ENCODE measurements around the gene MRPL24.
A peak's percentile ranks its signal among the peaks of the same experiment; 100 is the strongest.

MRPL24 gene

DNA sequence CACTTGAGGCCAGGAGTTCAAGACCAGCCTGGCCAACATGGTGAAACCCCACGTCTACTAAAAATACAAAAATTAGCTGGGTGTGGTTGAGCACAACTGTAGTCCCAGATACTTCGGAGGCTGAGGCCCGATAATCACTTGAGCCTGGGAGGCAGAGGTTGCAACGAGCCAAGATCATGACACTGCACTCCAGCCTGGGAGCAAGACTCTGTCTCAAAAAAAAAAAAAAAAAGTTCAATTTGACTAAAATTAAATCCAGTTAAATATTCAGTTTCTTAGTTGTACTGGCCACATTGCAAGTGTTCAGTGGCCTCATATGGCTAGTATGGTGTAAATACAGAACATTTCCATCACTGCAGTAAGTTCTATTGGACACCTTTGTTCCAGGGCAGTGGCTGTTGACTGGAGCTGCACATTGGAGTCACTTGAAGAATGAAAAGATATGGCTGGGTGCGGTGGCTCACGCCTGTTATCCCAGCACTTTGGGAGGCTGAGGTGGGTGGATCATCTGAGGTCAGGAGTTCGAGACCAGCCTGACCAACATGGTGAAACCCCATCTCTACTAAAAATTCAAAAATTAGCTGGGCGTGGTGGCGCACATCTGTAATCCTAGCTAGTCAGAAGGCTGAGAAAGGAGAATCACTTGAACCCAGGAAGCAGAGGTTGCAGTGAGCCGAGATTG lies 16.8 kb upstream of the MRPL24 start:
- peak; percentile 92 for DNase-seq

DNA sequence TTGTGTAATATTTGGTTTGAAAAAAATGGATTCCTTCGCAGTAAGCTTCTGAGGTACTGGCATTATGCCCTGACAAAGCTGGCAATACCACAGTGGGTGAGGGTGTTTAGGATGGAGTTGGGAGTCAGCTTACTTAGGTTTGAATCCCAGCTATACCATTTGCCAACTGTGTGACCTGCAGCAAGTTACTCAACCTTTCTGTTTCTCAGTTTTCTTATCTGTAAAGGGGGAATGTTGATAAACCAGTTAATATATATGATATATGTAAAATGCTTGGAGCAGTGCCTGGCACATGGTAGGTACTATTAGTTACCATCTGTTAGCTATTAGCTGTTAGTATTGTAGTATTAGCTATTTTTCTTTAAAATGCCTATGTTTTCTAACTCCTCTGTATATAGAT lies 15.5 kb upstream of the MRPL24 start:
- peak; percentile 46 for DNase-seq

DNA sequence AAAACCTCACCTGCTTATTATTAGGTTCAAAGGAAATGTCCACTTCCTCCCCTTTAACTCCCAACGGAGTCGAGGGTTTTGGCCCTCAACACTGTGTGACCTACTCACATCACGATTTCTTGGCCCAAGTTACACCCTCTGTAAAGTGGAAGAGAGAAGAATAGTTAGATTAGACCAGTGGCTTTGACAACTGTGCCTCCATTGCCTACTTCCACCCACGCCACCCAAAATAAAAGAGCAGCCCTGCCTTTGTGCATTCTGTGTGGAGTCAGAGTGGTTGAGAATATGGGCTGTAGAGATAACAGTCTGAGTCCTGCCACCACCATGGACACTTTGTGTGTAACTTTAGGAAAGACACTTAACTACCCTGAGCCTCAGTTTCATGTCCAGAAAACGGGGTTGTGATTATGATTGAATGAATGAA lies 14.7 kb upstream of the MRPL24 start:
- peak; percentile 85 for DNase-seq

DNA sequence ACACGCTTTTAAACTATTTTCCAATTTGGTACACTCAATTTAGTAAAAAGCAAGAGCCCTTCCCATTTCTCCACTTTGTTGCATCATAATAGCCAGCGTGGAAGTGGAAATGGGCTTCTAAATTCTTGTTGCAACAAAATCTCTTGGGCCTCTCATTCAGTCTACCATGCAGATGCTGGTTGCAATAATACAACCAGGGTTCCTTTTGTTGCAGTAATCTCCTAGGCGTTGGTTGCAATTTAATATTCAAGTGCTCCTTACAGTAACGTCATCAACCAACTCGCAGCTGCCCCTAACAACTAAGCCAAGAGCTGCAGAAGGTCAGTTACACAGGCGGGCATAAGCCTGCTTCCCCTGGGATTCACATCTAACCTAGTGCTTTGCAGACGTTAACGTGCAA lies 13.3 kb upstream of the MRPL24 start:
- DNase-seq, result no peak

DNA sequence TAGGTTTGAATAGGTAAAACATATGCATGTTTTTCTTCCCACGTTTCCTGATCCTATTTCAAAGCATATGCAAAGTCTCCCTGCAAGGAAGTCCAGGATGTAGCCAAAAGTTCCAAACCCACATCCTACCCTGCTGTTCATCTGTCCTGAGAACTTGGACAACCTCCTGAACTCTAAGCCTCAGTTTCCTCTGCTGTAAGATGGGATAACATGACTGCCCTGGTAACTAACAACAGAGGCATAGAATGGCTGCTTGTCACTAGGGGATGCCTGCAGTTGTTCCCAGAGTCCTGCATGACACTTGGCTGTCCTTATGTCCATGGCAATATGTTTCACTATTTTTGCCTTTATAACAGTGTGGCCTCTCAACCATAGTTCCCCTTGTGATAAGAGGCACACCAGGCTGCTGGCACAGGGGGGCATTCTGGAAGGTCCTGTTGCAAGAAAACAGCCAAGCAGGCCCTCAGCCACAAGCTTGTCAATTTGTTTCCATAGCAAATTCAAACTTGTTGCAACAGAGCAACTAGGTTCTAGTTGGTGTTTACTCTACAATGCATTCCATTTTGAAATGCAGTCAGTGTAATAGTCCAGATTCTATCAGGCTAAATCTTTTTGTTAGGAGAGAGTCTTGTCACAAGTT lies 12.1 kb upstream of the MRPL24 start:
- DNase-seq, result peak; percentile 44

DNA sequence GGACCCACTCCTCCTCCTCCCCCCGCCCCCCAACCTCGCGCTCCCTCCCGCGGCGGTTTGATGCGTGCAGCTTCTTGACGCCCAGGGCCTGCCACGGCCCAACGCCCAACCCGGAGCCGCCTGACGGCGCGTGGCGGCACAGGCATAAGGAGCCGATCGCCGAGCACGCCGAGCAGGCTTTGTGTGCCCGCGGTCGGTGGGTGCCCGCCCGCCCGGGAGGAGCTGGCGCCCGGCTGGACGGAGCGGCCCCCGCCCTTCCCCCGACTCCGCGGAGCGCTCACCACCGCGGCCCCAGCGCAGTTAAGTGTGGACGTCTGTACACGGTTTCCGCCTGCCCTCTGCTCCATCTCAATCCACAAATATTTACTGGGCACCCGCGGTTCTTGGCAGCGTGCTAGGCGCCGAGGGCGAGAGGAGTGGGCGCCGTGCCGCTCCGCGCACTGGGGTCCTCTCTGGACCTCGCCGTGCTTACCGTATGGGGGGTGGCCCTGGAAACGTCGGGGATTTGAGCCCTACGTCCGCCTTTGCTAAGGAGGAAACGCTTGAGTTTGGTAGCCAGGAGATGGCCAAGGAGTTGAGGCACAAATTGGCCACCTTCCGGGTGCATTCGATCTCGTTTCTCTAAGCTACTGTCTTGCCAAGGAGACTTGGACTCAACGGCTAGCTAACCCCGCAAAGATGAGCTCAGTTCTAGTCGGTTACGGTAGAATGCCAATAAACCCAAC lies 11.0 kb upstream of the MRPL24 start:
- peak; percentile 95 for DNase-seq

DNA sequence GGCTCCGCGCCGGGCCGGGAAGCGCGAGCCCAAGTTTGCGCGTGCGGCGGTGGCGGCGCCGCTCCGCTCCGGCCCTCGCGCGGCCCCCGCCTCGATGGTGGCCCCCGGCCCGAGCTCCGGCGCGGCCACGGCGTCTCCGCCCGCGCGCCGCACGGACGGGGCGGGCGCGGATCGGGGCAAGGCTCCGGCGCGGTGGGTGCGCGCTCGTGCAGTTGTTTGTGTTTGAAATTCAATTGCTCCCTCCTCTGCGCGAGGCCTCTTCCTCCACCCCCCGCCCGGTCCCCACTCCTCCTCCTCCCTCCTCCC lies 10.5 kb upstream of the MRPL24 start, which contains the start of gene HDGF:
HDGF (minus strand) TSS at position 225 of the 306 bp plus-strand sequence. CDS start 246 bp downstream, outside the sequence.
- no peak for DNase-seq

DNA sequence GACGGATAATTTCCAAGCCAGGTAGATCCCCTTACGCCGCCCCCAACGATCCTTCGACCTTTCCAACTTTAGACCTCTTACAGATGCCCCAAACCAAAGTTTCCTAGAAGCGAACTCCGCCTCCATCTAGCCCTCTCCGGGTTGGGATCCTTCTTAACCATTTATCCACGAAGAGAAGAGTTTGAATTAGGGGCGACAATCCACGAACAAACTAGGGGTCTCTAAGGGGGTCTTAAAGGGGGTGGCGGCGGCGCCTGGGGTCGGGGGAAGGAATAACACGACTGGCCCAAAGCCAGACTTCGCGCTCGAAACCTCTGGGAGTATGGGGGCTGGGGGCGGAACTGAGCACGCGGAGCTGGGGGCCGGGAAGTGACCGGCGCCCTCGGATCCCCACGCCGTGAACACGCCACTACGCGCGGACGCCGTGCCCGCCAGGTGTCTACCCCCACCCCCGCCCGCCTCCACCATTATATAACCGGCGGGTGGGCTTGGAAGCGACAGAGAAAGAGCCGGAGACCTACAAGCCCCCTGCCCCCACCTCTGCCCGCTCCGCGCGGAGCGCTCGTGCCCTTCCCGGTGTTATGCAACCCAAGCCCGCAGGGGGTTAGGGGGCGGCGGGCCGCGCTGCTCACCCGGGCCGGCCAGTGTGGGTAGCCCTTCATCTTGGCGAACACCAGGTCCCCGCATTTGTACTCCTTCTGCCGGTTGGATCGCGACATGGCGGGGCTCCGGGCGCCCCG lies 10.0 kb upstream of the MRPL24 start:
- peak; percentile 32 for DNase-seq

DNA sequence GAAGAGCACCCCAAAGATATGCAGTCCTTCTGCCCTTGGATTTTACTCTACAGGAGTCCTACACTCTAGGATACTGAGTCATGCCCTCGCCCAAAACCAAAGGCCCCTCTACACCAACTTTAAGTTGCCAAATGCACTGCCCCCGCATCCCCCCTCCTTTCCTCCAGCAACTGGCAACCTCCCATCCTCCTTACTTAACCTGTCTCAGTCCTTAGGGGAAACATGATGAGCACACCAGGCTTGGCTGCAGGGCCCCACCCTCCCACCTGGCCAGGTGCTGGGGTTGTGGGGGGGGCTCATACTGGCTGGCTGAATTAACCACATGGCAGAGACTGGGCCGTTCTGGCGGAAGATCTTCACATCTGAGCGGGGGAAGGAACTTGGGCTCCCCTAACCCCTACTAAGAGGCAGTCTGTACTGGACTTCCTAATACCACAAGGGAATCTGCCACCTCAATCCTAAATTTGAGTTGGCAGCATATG lies 9.3 kb upstream of the MRPL24 start:
- DNase-seq, result peak; percentile 74

DNA sequence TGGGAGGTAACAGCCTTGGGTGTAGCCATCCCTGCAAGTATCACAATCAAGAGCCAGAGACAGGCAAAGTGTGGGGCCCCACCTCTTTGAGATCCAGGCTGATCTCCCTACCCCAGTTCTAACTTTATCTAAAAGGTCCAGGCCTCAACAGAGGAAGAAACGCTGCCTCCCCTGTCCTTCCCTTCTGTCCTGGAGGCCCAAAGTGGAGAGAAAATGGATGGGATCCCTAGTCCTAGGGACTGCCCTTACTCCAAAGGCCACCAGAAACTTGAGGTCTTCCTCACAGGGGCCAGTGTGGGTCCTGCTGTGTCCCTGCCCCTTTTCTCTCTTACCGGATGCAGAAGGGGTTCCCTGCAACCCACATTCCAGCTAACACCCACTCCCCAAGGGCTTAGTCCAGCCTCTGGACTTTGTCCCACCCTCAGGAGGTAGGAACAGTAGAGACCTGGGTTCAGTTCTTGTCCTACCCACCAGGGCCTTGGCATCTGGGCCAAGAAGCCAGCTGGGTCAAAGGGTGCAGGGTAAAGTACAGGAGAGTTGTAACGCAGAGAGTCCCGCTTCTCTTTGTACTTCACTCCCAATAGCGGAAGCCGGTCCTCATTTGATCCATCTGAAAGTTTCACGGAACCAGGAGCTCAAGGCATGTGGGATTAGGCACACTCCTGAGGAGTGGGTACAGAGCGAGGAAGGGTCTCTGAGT lies 8.7 kb upstream of the MRPL24 start:
- DNase-seq, result peak; percentile 87

DNA sequence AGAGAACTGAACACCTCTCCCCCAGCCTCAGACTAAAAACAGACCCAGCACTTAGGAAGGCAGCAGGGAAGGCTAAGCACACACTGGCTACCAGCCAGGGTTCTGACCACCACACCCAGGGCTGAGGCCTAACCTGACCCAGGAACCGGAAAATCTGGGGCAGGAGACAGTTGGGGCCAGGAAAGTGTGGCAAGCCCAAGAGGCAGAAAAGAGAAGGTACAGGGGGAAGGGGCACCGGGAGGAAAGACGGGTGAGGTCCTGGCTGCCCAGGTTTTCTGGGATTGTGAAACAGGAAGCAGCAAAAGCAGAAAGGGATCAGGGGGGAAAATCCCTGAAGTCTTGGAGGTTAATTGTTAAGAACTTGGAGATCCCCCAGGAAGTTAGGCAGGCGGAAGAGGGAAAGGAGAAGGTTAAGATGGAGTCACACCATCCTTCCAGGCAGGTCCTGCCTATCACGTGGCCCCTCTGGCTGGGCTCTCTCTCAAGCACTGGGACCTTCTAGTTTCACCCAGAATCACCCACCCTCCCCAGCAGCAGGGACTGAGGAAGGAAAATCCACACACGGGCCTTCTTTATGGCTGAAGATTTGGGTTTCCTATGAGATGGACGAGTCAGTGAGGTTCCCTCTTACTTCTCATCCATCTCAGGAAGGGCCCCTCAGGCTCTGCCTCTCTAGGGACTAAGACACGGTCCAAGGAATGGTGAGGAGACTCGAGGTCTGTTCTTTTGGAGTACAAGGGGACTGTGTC lies 8.0 kb upstream of the MRPL24 start:
- DNase-seq, result peak; percentile 80

DNA sequence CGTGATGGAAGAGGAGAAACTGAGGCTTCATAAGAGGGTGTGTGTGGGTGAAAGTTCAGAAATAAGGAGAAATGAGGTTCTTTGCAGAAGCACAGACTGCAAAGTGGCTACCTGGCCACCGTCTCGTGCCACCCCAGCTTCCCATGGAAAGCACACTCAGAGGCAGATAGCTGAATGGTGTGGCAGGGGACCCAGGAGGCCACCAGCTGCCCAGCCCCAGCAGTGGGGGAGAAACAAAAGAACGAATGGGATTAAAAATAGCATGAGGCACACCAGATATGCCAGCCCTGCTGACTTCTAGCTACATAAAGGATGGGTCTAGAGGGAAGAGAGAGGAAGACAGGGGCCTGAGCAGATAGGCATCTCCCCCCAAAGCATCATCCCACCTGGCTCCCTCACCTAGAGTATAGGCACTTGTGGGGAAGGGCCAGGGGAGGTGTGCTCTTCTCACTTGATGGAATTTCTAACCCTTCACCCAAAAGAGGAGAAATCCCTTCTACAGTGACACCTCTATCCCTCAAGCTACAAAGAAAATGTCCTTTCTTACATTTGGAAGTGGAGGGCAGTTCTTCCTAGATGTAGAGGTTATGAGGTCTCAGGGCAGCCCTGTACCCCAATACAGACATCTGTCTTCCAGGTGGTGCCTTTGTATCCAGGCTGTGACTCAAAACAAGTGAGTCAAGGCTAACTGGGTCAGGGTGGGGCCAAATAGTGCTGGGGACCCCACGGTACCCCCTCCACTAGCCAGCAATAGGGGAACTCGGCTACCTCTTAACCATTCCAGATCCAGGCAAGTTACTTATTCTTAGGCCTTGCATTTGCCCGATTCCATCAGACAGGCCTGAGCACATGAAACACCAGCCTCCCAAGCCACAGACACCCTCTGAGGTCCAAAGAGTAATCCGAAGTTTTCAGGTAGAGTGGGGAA lies 7.1 kb upstream of the MRPL24 start:
- peak; percentile 13 for DNase-seq

DNA sequence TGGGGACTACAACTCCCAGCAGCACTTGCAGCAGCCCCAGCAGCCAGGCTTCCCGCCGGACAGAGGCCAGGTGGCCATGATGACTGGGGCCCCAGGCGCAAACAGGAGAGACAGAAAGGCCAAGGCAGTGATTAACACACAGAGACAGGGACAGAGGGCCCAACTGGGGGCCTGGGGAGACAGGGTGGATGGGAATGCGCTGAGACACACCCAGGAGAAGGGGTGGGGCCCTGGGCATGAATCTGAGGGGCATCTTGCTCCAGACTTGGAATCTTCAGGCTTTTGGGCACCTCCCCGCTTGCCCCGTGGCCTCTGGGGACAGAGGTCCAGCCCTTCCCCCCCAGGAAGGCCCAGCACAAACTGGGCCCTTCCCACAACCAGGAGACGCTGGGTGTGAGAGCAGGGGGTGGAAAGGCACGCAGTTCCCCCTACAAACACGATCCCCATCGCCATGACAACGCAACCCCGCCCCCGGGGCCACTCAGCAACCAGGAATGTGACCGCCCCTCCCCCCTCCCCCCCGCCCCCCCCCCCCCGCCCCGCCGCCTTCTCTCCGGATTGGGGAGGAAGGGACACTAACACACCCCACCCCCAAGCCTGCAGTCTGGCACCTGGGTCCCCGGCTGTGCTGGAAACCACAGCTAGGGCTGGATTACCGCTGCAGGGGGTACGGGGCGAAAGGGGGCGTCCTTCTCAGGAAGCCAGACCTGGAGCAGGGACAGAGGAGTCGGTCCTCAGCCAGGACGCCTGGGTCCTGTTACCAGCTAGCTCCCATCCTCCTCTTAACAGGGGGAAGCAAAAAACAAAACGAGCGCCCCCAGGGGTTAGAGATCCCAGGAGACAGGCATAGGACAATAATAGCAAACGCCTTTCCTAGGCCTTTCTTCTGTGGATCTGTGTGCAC lies 6.1 kb upstream of the MRPL24 start:
- DNase-seq, result peak; percentile 67

DNA sequence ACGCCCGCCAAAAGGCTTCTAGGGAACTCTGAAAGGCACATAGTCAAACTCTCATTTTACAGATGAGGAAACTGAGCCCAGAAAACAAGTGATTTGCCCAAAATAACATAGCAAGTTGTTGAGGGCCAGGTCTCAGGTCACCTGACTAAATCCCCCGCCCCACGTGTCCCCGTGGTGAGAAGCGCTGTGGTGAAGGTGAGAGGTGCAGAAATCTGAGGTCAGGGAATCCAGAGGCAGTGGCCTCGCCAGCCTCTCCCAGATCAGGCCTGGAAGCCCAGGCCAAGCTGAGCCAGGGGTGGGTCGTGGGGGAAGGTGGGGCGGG lies 5.5 kb upstream of the MRPL24 start:
- DNase-seq, result no peak

DNA sequence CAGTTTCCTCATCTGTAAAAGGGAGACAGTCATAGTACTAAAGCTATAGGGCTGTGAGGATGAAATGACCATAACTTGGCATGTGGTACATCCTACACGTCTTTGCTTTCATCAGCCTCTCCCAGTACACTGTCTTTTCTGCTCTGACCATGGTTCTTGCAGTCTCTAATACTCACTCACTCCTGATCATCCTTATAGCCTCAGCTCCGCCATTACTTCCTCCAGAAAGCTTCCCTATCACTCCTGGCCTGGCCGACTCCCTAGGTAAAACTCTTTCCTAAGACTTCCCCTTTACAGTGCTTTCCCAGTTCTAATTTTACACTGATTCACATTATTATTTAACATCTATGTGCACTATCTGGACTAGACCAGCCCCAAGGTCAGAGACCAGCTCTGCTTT lies 5.0 kb upstream of the MRPL24 start:
- no peak for DNase-seq

DNA sequence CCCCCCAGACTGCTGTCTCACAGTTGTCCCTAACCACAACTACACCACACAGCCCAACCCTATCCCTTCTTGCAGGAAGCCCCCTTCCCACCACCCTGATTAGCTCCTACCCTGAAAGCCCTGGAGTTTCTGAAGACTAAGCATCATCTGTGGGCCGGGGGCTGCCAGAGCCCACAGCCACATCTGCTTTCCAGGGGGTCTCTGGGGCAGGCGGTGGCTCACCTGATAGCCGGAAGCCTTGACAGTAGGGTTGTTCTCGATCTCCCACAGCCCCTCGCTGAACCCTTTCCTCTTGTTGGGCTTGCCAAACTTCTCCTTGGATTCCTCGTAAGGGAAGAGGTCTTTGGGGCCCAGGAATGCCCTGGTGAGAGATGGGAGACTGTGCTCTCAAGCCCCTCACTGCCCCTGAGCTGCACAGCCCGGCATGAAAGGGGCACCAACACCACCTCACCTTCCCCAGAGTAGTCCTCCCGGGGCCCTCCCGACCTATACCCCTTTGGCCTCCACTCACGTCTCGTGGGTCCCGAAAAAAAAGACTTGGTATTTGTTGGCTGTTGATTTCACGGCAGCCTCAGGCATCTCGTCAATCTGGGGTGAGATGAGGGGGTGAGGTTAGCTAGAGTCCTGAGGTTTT lies 4.0 kb upstream of the MRPL24 start:
- no peak for DNase-seq

DNA sequence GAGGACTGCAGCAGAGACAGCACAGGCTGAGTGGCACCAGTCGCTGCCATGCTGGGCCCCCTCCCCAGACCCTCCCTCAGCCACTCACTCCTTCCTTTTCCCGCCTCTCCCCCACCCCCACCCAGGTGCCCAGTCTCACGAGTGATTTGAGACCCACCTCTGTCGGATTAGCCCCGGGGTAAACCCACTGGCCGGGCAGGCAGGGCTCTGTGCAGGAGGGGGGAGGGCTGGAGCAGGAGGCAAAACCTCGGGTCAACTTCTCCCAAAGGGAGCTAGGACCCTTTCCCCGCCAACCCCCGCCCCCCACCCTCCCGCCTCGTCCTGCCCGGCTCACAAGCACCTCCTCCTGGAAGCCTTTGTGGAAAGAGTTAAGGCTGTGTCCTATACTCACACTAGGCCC lies 3.5 kb upstream of the MRPL24 start:
- no peak for DNase-seq

DNA sequence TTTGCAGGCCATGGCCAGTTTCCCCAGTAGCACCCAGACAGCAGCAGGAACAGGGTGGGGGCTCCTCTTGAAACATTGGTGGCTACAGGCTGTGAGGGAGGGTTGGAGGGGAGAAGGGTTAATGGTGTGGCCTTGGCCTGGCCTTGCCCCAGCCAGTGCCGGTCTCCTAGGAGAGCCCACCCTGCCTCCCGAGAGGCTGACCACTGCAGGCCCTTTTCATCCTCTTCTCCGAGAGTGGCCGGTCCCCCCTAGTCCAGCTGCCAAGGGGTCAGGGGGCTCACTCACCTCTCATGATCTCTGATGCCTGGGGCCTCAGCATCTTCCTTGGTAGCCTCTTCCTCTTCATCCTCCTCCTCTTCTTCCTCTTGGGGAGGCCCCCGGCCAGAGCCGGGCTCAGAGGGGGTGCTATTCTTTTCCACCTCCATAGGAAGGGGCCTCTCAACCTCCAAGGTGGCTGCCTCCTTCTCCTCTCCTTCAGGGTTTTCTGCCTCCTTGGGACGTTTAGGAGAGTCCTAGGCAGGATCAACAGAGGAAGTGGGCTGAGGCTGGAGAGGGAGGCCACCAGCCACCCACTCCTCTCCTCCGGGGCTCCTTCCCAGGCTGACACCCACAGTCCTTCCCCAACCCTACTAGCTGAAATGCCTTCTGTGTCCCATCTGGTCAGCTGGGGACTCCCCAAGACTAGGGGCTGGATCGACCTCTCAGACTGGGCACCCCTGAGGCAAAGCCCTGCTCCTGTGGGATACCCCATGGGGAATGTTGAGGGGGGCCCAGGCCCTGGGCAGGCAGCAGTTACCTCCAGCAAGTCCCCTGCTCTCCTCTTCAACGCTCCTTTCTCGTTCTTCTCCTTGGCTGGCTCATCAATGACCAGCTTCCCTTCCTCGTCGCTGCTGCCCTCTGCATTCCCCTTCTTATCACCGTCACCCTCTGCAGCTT lies 2.7 kb upstream of the MRPL24 start:
- DNase-seq, result no peak
